Hypothalamus (tissue), 51 donors: ENCODE measurements around the gene LCOR.

Source experiments
- DNase-seq, 51 donors: peaks; one replicate each; lab custom pipeline; 2025; lab: John Stamatoyannopoulos, UW

Gene LCOR

DNA sequence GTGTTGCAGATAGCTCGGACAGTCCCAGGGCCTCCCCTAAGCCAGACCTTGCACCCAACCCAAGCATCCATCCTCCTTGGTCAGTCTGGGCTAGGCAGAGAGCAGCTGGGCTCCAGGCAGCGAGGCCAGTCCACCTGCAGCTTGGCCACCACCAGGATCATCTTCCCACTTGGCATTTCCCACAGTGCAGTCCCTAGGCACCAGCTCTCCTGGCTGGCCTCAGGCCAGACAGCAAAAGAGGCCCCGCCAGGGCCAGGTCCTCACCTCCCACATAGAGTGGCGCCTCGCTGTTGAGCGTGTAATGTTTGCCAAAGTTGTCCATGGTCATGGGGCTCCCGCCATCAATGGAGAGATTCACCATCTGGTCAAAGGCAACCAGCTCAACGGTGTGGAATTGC, 171.7 kb downstream of the LCOR start:
- DNase-seq = no peak

DNA sequence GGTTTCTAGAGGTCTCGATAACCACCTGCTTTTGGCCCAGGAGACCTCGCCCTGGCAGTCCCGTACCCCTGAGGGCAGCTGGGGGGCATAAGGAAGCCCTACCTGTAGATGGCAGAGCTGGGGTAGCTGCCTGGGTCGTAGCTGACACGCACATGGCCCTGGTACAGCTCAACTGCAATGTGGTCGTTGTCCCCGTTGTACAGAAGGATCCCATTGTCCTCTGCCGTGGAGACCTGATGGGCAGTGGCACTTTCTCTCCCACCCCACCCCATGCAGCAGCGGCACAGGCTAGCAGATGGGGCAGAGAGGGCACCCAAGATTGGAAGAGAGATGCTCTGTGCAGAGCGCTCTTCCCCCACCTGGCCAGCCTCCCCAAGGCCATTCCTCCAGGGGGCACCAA, 172.5 kb downstream of the LCOR start:
- no peak for DNase-seq

DNA sequence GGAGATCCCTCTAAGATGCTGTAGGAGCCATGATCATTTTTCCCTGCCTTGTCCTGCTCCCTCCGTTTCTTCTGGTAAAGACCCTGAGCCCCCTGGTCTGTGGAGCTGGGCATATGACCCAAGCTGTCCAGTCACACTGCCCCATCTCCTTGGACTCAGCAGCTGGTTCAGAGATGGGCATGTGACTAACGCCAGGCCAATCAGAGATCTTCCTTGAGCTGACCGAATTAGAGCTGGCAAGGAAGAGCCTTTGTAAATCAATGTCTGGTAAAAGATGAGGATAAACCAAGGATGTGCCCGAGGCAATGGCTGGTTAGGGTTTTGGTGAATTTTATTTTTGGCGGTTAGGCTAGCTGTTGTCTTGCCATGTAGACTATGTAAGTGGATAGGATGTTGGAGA, 173.3 kb downstream of the LCOR start:
- DNase-seq = no peak

DNA sequence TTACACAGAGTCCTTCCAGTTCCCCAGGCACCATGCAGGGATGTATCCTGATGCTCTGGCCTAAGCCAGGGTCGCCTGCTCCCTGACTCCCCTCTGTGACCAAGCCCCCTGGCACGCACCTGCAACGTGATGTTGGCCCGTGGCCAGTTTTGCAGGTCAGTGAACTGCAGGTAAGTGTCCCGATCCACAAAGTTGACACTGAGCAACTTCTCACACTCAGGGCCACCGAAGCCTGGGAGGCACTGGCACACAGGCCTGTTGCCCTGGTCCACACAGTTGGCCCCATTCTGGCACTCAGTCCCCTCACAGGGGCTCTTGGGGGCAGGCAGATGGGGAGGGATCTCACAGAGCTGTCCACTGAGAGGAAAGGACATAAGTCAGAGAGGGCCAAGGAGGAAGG, 174.3 kb downstream of the LCOR start:
- DNase-seq = no peak

DNA sequence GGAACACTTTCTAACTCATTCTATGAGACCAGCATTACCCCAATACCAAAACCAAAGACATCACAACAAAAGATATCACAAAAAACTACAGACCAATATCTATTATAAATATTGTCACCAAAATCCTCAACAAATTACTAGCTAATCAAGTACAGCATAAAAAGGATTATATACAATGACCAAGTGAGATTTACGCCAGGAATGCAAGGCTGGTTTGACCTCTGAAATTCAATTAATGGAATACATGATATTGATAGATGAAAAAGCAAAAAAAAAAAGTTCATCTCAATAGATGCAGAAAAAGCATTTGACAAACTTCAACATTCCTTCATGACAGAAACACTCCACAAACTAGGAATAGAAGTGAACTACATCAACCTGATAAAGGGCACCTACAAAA, 175.3 kb downstream of the LCOR start:
- DNase-seq = no peak

DNA sequence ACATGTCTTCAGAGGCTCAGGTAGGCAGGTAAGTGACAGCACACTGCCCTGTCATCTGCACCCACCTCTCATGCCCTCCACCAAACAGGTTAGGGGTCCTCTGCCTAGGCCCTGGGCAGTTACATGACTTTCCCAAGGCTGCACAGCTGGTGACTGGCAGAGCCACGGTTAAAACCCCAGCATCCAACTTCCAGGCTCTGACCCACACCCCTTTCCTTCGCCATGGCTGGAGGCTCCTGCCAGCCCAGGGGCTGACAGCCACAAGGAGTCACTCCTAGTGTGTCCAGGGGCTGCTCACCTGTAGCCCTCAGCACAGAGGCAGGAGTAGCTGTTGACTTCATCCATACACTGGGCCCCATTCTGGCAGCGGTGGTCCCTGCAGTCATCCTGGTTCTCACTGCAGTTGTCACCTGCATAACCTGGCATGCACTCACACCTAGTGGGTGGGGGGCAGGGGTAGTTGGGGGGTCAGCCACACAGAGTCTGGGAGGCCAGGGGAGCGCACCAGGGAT, 178.7 kb downstream of the LCOR start:
- no peak for DNase-seq

DNA sequence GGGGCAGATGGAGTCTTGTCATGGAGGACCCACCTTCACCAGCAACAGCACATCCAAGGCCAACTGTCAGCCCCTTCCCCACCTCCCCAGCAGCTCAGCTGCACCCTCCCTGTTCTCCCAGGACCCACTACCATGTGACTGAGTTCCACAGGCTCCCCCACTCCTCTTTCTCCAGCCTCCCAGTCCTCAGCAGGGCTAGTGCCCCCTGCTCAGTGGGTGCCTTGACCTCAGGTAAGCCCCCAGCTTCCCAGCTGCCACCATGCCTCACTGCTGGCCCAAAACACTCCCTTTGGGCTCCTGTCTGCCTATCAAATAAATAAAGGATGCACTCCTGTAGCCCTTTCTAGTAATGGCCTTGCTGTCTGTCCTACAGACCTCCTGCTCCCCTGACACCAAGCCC, 179.3 kb downstream of the LCOR start:
- DNase-seq = no peak

DNA sequence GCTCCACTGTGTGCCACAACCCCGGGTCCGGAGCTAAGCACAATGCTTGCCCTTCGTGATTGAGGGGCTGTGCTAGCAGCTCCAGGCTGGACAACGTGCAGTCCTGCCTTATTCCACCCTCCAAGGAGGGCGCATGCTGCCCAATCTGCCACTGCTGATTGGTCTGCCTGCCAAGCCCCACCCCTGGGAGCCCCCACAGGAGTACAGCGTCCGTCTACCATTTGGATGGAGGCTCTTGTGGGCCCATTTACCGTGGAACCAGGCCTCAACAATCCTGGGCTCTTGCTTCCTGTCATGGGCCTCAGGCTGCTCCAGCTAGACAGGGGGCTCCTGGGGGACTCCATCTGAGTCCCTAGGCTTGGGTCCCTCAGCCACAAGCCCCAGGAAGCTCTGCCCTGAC, 180.4 kb downstream of the LCOR start:
- no peak for DNase-seq

DNA sequence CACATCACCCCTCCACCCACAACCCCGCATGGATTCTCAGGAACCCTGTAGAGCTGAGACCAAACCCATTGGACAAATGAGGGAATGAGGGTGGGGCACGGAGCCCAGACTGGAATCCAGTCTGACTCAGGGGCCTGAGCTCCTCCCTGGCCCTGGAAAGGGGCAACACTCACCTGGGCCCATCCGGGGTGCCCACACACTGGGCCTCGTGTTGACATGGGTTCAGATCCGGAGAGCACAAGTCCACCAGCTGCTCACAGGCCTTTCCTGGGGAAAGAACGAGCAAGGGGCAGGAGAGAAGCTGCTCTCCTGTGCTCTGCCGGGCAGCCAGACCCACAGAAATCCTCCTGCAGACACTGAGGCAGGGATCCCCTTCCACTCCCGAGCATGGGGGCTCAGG, 181.5 kb downstream of the LCOR start:
- no peak for DNase-seq

DNA sequence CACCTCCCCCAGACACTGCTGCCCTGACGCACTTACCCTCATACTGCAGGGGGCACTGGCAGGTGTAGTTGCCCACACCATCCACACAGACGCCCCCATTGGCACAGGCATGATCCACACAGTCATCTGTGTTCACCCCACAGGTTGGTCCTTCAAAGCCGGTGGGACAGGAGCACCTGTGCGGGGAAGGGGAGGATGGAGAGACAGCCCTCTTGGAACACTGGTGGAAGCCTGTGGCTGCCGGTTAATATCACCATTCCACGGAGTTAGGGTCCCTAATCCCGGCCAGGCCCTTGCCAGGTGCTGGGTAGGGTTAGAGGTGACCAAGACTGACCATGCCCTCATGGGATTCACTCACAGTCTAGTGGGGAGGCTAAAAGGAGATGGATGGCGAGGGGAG, 181.9 kb downstream of the LCOR start:
- no peak for DNase-seq

DNA sequence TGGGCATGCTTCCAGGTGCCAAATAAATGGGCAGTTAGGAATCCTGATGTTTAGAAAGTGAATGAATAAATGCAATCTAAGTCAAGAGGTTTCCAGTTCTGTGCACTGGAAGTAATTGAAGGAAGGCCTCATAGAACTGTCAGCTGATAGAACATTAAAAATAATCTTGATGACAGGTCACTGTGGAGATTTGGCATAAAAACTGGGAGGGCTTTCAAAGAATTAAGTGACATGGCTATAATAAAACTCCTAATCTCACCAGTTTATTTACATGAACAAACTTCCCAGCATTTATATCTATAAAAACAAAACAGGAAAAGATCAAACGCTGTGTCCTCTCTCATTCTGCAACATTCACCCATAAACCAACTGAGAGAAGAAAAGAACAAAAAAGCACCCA, 183.1 kb downstream of the LCOR start:
- no peak for DNase-seq

DNA sequence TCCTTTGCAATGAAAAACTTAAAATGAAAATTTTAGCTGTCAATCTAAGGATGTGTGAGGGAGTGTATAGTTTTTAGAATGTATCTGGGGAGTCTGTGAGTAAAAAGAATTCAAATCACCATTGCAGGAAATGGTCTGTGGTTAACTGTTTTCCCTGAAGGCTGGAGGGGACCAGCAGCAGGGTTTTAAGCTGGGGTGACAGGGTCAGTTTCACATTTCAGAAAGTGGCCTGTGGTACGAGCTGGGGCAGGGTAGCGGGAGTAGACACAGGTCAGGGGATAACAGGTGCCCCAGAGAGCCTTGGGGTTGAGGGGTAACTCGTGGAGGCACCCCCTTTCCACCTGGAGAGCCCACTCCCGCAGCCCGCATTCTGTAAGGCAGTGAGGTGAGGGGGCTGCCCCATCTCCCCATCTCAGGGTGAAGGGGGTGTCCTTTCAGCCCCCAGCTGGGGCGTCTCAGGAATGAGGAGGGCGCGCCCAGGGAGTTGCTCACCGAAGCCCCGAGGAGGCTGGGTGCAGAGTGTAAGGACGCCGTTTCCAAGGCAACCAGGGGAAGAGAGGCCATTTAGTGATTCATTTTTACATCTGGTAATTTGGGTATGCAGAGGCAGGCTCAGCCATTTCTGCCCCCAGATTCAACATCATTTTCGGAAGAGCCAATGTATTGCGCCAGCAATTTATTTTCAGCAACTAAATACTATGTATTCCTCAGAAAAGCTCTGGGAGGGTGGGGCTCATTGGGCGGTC, 184.8 kb downstream of the LCOR start:
- DNase-seq = peak in 5 of 51 donors; percentile 12 to 40 (median 17)

DNA sequence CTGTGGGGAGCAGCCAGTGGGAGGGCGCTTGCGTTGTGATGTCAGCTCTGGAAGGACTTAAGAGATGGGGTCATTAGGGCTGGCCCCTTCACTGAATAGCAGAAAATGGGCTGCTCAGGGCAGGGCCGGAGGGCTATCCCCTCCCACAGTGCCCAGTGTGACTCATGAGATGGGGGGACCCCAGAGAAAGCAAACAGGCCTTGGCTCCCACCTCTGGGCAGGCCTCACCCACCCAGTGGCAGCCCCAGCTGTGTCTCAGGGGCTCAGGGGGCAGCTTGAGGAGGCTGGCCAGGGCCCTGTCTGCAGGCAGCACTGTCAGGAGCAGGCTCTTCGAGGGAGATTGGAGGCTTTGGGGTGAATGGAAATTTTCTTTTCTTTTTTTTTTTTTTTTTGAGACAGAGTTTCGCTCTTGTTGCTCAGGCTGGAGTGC, 185.4 kb downstream of the LCOR start:
- no peak for DNase-seq

DNA sequence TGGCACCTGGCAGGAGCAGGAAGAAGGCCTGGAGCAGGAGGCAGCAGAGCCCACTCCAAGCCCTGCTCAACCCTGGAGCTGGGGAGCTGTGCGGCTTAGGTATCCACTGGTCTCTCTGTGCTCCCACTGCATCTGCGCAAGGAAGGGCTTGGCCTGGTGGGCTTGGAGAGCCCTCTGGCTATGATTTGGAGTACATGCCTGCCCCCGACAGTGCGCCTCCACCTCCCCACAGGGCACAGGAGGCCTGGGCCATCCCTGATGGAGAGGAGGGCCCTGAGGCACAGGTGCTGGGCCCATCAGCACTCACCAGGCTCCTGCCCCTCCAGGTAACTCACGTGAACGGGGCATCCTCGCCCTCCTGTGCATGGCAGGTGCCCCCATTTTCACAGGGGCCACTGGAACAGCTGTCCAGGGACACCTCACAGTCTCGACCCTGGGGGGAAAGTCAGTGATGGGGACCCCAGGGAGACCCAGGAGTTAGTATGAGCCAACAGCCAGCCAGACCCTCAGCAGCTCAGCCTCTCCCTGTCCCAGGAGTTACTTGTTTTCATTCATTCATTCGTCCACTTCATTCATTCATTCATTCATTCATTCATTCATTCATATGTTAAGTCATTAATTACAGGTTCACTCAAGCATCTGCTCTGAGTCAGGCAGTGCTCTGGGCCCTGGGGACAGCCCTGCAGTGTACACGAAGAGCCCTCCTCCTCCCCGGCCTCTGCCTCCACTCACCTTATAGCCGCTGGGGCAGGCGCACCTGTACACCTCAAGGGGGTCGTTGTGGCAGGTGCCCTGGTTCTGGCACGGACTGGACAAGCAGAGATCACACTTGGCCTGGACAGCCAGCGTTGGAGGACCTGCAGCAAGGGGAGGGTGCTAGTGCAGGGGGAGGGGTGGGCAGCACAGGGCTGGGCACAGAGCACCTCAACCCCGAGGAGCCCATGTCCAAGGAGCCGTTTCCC, 186.4 kb downstream of the LCOR start:
- no peak for DNase-seq

DNA sequence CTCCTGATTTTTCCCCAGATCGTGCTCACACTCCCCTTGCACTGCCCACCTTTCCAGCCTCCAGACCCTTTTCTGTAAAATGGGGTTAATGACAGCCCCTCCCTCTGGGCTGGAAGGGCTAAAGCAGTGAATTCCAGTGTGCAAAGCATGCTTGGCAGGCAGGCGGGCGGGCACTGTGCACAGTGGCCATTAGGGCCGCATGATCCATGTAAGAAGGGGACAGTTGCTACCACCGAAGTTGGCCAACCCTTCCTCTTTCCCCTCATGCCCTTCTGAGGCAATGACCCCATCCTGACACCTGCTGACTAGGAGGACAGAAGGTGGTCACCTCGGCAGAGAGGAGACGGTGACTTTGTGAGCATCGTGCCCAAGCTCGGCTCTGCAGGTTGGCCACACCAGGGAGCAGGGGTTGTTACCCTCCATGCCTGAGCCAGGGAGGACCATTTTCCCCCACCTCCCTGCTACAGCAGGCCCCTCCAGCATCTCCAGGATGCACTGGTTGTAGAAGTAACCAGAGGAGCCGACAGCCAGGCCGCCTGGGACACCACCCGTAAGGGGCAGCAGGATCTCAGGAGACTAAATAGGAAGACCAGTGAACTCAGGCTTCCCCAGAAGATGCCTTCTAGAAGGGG, 187.2 kb downstream of the LCOR start:
- no peak for DNase-seq

DNA sequence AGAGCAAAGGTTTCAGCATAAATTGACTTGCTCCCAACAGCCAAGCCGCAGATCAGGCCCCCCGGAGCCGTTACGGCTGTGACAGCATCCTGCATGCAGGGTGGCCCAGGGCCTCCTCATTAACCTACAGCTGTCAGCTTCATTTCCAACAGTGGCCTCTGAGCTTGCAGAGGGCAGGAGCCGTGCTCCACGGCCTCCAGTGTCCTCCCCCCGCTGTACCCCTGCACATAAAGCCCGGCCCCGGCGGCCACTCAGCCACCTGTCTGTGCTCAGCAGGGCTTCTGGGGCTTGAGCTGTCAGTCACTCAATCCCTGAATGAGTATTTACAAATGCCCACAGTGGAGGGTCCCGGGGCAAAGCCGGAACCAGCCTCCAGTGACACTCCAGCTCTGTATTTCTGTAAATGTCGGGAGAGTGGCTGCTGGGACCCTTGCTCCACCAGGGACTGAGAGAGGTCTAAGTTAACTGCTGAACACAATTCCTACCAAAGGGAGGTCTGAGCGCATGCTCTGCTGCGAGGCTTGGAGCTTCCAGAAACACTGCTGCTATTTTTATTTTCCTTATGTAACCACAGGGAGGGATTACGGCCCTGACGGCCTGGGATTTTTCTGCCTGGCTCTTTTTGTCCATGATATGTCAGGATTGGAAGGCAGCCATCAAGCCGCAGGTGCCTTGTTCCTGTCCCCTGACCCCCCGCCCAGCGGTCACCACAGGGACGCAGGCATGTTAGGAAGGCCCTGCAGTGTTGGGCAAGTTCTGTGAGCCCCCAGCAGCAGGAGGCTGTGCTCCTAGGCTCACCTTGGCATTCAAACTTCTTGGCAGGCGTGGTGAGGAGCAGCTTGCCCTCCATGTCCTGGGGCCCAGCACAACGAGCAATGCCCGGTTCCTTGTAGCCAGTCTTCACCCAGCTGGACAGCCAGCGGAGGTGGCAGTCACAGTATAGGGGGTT, 188.6 kb downstream of the LCOR start:
- DNase-seq = peak in 15 of 51 donors; percentile 9 to 36 (median 27)

DNA sequence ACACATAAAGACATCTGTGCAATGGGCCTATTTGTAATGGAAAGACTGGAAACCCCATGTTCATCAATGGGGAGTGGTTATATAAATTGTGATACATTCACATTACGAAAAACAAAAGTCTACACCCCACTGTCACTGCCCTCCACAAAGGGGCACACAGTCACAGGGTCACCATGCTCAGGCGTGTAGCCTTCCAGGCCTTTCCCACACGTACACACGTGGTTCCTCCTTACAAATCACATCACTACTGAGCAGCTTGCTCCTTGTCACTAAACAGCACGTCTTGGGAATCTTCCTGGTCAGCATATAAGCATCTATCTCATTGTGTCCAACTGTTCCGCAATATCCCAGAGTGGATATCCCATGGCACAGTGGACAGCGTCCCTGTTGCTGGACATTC, 190.5 kb downstream of the LCOR start:
- DNase-seq = peak in 1 of 51 donors; percentile 6

DNA sequence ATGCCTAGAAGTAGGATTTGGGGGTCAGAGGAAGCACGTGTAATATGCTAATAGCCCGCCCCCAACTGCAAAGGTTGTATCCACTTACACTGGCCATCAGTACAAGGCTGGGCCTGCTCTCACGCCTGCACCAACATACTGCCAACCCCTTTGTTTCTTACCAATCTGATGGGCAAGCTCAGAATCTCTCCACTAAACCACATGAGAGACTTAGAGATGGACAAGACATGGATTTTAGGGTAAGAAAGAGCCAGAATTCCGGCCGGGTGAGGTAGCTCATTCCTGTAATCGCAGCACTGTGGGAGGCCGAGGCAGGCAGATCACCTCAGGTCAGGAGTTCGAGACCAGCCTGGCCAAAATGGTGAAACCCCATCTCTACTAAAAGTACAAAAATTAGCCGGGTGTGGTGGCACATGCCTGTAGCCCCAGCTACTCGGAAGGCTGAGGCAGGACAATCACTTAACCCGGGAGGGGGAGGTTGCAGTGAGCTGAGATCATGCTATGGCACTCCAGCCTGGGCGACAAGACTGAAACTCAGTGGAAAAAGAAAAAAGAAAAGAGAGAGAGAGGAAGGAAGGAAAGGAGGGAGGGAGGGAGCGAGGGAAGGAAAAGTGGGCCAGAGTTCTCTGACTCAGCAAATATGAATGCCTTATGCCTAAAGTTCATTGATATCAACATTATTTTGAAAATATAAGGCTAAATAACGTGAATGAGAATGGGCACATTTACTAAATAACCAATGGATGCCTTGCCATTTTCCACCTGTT, 191.5 kb downstream of the LCOR start:
- DNase-seq = no peak
